GM12892 (cell line): ENCODE data around the gene EIF1.

ENCODE experiments used
- POLR2A ChIP-seq: IDR thresholded peaks from 2 replicates; pipeline ENCODE4 v1.6.1; 2011; ENCODE audit warnings: low read depth, low read length, control low read depth
- POLR2AphosphoS5 ChIP-seq: IDR thresholded peaks from 2 replicates; pipeline ENCODE4 v1.6.1; 2011; ENCODE audit warnings: low read depth, low read length, control low read depth
- TAF1 ChIP-seq: IDR thresholded peaks from 2 replicates; pipeline ENCODE4 v1.6.1; 2011; ENCODE audit warnings: low read depth, mild to moderate bottlenecking, control low read depth, low read length, borderline replicate concordance

DNA sequence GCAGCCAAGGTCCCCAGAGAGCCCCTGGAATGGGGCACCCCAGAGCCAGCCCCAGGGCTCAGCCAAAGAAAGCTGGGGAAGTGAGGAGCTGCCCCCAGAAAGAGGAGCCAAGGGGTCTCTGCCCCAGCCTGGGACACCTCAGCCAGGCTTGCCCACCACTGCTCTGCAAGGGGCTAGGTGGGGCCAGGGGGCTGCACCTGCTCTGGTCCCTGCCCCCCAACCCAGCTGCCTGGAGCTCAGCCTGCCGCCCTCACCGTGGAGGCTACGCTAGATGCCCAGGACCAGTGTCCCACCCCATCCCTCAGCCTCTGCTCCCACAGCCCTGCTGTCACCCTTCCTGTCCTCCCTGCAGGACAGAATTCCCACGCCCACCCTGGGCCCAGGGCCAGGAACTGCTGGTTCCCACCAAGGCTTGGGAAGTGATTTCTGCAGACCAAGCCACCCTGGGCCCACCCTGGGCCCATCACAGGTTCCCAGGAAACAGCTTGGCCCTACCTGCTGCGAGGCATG lies 36.2 kb upstream of the EIF1 start:
- TF ChIP-seq POLR2AphosphoS5 (no peak), POLR2A (no peak), TAF1 (no peak)
